GM21381 (cell line): Measurements from ENCODE around the gene PKNOX2.

Source experiments
- ATAC-seq: cut with Tn5 transposase; IDR thresholded peaks from one replicate; pipeline ENCODE4 v1.9.1; 2021; ENCODE audit warnings: mild to moderate bottlenecking, moderate library complexity; ENCODE audit not compliant: unreplicated experiment

PKNOX2 gene, protein sequence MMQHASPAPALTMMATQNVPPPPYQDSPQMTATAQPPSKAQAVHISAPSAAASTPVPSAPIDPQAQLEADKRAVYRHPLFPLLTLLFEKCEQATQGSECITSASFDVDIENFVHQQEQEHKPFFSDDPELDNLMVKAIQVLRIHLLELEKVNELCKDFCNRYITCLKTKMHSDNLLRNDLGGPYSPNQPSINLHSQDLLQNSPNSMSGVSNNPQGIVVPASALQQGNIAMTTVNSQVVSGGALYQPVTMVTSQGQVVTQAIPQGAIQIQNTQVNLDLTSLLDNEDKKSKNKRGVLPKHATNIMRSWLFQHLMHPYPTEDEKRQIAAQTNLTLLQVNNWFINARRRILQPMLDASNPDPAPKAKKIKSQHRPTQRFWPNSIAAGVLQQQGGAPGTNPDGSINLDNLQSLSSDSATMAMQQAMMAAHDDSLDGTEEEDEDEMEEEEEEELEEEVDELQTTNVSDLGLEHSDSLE

DNA sequence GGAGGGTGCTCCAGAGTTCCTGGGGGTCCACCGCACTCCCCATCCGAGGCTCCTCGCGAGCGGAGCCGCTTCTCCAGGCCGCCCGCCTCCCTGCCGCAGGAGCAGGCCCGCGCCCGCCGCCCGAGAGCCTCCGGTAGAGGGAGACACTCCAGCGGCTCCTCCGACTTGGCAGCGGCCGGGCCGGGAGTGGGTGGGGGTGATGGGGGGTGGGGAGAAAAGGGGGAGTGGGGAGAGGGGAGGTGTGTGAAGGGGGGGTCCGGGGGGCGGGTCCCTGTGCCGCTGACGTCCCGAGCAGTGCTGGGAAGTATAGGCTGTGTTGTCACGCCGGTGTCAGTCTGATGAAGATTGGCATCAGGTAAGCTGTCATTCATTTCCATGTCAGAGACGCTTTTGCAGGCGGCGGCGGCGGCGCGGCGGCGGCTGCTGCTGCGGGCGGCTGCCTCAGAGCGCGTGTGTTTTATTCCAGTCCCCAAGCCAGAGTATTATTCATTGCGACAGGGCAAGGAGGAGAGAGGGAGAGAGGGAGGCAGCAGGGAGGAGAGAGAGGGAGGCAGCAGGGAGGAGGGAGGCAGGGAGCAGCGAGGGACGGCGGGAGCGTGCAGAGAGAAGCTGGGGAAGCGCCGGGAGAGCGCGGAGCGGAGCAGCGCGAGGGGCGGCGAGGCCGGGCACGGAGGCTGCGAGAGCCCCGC lies at the start of gene PKNOX2:
Gene PKNOX2, plus strand, starts transcription at position 330 of the 689 bp plus-strand sequence. CDS start 186,555 bp downstream, outside the sequence.
- no peak for ATAC-seq

- ATAC-seq, result no peak
Observed at GRCh38 chr11:125117429-125117828, 47.1 kb upstream of the PKNOX2 start.

GRCh38 chr11:125123194-125123946 lies 41.2 kb upstream of the PKNOX2 start:
- ATAC-seq, result no peak

DNA sequence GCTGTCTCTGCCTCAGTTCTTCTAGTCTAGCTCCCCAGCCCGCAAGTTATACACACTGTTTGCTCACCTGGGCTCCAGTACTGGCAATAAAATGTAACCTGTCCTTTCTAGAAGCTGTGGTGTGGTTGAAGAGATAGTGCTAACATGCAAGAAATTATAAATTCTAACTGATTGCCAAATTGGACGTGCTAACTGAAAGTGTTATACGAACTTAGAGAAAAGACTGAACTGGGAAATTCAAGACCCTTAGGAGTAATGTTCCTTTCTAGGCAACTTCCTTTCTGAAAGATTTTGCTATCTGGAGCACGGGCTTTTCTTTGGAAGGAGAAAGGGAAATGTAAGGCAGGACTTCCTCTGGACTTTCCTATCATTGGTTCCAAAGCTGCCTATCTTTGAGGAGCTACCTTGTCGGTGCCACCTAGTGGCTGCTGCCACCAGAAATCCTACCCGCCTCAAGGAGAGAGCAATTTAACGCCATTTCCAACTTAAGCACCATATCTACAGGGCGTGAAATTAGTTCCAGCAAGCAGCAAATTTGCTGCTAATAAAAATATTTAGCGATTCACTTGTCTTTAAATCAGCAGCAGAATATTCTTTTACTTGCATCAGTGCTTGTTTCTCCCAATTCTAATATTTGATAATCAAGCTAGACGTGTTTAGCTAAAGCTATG lies 40.5 kb upstream of the PKNOX2 start:
- ATAC-seq, result no peak

- no peak for ATAC-seq
Observed at GRCh38 chr11:125124618-125124992, 39.9 kb upstream of the PKNOX2 start.

GRCh38 chr11:125128450-125128849 lies 36.1 kb upstream of the PKNOX2 start:
- no peak for ATAC-seq

DNA sequence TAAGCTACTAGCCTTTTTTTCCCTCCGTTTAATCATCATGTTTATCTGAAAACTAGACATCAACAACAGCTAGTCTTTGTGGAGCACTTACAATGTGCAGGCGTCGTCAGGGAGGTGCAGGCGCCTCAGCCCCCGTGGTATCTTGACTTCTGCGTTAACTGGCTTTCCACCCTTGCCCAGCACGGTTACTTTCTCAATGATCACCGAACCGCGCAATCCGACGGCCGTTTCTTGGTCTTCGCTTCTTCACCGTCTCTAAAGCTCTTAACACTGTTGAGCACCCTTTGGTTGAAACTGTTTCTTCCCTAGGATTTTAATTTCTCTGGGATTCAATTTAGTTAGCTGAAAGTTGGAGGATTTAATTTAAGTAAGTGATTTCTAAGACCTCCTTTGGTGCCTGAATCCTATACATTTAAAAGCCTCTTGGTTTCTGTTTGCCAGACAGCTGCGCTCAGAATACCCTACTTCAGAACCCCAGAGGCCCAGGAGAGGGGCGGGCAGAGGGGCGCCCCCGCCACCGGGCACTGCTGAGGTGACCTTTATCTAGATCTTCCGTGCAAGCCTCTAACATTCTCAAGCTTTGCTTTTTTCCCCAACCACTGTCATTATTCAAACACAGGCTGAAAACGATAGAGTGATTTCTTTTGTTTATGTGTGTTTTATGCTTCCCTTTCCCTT lies 35.1 kb upstream of the PKNOX2 start:
- no peak for ATAC-seq

DNA sequence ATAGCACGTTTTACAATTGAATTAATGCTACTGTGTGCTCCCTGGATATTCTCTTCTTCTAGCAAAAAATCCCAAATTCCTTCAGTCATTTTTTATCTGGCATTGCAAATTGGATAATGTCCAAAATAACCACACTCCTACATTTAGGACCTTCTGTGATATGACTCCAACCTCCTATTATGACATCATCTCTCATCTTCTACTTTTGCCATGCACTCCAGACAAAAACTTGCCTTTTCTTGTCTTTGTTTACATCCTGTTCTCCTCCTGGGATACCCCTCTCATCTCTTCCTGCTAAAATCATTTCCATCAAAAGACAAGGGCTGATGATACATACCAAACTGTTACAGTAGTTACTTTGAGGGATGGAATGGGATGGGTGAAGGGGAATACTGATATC lies 32.5 kb upstream of the PKNOX2 start:
- ATAC-seq, result no peak

DNA sequence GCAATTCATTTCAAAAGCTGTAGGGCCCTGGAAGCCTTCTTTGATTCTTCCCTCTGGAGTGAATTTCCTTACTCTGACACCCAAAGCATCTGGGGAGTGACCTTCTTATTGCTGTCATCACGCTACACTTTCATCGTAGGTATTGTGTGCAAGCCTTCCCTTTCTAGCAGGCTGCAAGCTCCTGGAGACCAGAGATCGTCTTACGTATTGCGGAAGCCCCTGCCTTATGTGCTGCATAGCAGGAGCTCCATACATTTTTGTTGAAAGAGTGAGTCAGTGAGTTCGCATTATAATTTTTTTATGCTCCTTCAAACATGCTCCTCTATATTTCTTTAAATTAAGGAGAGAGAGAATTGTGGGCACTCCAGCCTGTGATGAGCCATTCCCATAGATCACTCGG lies 32.0 kb upstream of the PKNOX2 start:
- no peak for ATAC-seq

- no peak for ATAC-seq
Observed at GRCh38 chr11:125136001-125136400, 28.6 kb upstream of the PKNOX2 start.

DNA sequence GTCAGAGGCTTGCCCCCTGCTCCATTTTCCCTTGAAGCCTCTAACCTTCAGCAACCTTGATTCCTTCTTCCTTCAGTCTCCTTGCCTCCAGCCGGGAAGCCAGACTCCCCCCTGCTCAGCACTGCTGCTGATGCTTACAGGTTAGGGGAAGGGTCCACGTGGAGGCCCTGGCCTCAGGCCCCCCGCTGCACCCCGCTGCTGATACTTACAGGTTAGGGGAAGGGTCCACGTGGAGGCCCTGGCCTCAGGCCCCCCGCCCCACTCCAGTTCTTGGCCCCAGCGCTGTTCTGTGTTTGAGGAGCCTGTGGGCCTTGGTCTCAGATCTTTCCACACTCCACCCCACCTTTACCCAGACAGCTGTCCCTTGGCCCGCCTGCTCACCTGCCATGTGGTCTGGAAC lies 25.6 kb upstream of the PKNOX2 start:
- ATAC-seq, result no peak

DNA sequence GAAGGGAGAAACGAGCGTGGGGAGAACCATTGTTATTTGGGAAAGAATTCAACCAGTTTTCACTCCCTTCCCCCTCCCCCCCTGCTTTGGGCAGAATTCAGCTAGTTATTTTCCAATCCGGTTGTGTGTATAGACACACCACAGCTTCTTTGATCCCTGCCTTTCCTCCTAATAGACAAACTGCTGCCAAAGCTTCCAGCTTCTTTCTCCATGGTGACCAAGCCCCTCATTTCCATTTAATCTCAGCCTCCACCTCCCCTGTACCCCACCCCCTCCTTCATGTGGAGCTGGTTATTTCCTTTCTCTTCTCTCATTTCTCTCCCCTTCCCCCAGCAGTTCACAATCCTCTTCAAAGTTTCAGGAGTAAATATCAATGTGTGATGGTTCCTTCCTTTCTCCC lies 24.8 kb upstream of the PKNOX2 start:
- ATAC-seq, result no peak

DNA sequence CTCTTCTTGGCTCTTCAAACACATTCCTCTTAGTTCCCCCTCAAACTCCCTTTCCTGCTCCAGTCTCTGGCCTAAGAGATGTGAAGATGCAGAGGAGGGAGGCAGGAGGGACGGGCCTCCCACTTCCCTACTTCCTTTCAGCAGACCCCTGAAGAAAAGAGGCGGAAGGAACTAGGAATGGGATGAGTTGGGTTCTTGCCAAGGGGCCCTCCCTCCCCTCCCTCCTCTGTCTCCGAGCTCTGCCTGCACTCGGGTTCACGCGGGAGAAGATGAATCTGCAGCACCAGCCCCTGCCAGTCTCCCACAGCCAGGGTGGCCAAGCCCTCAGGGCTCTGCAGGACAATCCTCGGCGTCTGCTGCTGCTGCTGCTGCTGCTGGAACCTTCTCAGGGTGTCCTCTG lies 24.3 kb upstream of the PKNOX2 start:
- no peak for ATAC-seq

- peak; percentile 15 for ATAC-seq
Observed at GRCh38 chr11:125141178-125141577, 23.4 kb upstream of the PKNOX2 start.

GRCh38 chr11:125141686-125142535 lies 22.6 kb upstream of the PKNOX2 start:
- peak; percentile 85 for ATAC-seq

GRCh38 chr11:125146232-125146631 lies 18.3 kb upstream of the PKNOX2 start:
- no peak for ATAC-seq

GRCh38 chr11:125147280-125147679 lies 17.3 kb upstream of the PKNOX2 start:
- ATAC-seq, result no peak

DNA sequence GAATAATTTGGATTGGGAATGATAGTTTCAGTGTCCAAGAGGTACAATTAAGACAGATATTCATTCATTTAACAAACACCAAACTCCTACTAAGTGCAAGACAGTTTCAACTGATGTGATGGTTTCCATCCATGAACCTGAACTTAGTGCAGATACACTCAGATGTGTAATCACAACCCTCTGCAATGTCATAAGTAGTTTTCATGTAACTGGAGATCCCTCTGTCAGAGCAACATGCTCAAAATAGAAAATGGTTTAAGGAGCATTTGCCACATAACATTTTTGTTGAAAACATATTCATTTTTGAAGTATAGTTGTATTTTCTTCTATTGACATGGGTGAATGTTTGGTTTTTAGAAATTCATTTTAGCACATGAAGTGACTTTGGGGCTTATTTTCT lies 16.5 kb upstream of the PKNOX2 start:
- no peak for ATAC-seq

DNA sequence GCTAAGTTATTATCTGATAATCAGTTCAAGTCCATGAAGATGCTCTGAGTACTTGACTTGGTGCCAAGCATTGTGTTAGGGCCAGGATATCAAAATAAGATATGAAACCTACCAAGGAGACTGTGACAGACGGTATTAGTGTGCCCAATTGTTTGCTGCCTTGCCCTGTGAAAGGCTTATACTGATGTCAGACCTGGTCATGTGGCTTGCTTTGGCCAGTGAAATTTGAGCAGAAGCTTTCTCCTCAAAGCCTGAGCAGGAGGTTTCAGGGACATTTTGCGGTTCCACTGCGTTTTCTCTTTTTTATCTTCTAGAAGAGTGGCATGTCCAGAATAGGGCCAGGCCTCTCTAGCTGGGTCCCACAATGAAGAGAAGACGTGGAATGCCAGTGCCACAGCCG lies 15.8 kb upstream of the PKNOX2 start:
- no peak for ATAC-seq

DNA sequence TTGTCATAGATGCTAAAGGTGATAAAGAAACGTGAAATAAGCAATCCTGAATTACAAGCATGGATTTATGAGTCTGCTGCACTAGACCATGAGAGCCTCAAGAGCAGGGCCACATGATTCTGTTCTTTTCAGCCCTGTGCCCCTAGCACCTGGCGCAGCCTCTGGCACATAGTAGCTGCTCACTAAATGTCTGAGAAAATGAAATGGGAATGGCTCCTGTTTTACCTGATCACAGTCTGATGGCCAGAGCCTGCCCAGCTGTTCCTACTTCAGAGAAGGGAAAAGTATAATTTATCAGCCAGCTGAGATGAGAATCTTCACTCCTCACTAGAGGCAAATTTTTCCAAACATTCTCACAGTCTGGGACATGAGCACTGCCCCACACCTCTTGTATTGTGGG lies 10.7 kb upstream of the PKNOX2 start:
- no peak for ATAC-seq
